Glutamatergic neuron (in vitro differentiated cells): ENCODE measurements around the gene BAZ1A. TPM values are rescaled to one million over a fixed set of nuclear protein-coding genes. Genes with fewer than 3 reads are reported as not detected.

Experiments
- DNase-seq: peaks from one replicate; pipeline ENCODE4 v3.0.0; 2022
- H3K27ac Mint-ChIP-seq: one replicate; pipeline ENCODE4 v1.8.0; 2020; ENCODE audit warnings: mild to moderate bottlenecking, mixed read lengths, inconsistent platforms; ENCODE audit not compliant: unreplicated experiment
- H3K27me3 Mint-ChIP-seq: one replicate; pipeline ENCODE4 v1.8.0; 2020; ENCODE audit warnings: mild to moderate bottlenecking, moderate library complexity, mixed read lengths, inconsistent platforms; ENCODE audit not compliant: unreplicated experiment
- H3K36me3 Mint-ChIP-seq: one replicate; pipeline ENCODE4 v1.8.0; 2020; ENCODE audit warnings: mild to moderate bottlenecking, mixed read lengths, inconsistent platforms; ENCODE audit not compliant: unreplicated experiment
- H3K4me1 Mint-ChIP-seq: one replicate; pipeline ENCODE4 v1.8.0; 2020; ENCODE audit warnings: mild to moderate bottlenecking, low read depth, mixed read lengths, inconsistent platforms; ENCODE audit not compliant: unreplicated experiment
- H3K4me3 Mint-ChIP-seq: one replicate; pipeline ENCODE4 v1.8.0; 2020; ENCODE audit warnings: mild to moderate bottlenecking, mixed read lengths, inconsistent platforms; ENCODE audit not compliant: unreplicated experiment
- H3K9me3 Mint-ChIP-seq: one replicate; pipeline ENCODE4 v1.8.0; 2020; ENCODE audit warnings: mild to moderate bottlenecking, moderate library complexity, mixed read lengths, inconsistent platforms; ENCODE audit not compliant: unreplicated experiment
- CTCF ChIP-seq: fragments of 200-600 bp; sonication (generic); IDR thresholded peaks from one replicate; pipeline ENCODE4 v1.5.0; 2021; ENCODE audit not compliant: partially characterized antibody, unreplicated experiment
- total RNA-seq: library from RNA; stranded (reverse); fragmentation: NEBNext Ultra II Directional; extraction: Animal tissue kit (Norgen Biotek cat#: 25700); gene quantifications from one replicate; pipeline ENCODE4 v1.2.1, GENCODE V29; 2021; ENCODE audit not compliant: unreplicated experiment

The BAZ1A gene
- total RNA-seq, 1 donor from 2014 or later, result 41.3 TPM

GRCh38 chr14:34912182-34912581 is 37.0 kb upstream of the BAZ1A start:
- Mint-ChIP-seq H3K4me1 (no peaks in the 10 kb centered on the region), H3K36me3 (no peaks in the 10 kb centered on the region), H3K27ac (no peak overlapping the region), H3K4me3 (no peak overlapping the region), H3K9me3 (peaks cover 2% of the 10 kb centered on the region), H3K27me3 (no peaks in the 10 kb centered on the region)
- no peak for DNase-seq
- no peak for TF ChIP-seq CTCF

- DNase-seq, result no peak
- Mint-ChIP-seq H3K27me3 (no peaks in the 10 kb centered on the region), H3K4me1 (no peaks in the 10 kb centered on the region), H3K4me3 (no peak overlapping the region), H3K27ac (no peak overlapping the region), H3K9me3 (peaks cover 2% of the 10 kb centered on the region), H3K36me3 (no peaks in the 10 kb centered on the region)
- no peak for TF ChIP-seq CTCF
These were observed 36.3 kb upstream of the BAZ1A start for GRCh38 chr14:34911209-34912150.

GRCh38 chr14:34906287-34906686 is 31.1 kb upstream of the BAZ1A start:
- H3K27me3 Mint-ChIP-seq, result no peaks in the 10 kb centered on the region
- no peak overlapping the region for H3K27ac Mint-ChIP-seq
- no peaks in the 10 kb centered on the region for H3K9me3 Mint-ChIP-seq
- no peak for DNase-seq
- H3K4me1 Mint-ChIP-seq, result no peaks in the 10 kb centered on the region
- TF ChIP-seq CTCF, result no peak
- H3K36me3 Mint-ChIP-seq, result no peaks in the 10 kb centered on the region
- no peak overlapping the region for H3K4me3 Mint-ChIP-seq

GRCh38 chr14:34895277-34895676 is 20.1 kb upstream of the BAZ1A start:
- Mint-ChIP-seq H3K27me3 (no peaks in the 10 kb centered on the region), H3K9me3 (no peaks in the 10 kb centered on the region), H3K27ac (no peak overlapping the region), H3K4me1 (no peaks in the 10 kb centered on the region), H3K36me3 (no peaks in the 10 kb centered on the region), H3K4me3 (no peak overlapping the region)
- no peak for TF ChIP-seq CTCF
- no peak for DNase-seq

GRCh38 chr14:34890937-34891336 is 15.8 kb upstream of the BAZ1A start:
- no peak for DNase-seq
- no peaks in the 10 kb centered on the region for H3K9me3 Mint-ChIP-seq
- H3K27me3 Mint-ChIP-seq, result no peaks in the 10 kb centered on the region
- no peak for TF ChIP-seq CTCF
- no peak overlapping the region for H3K4me3 Mint-ChIP-seq
- no peak overlapping the region for H3K27ac Mint-ChIP-seq
- H3K4me1 Mint-ChIP-seq, result no peaks in the 10 kb centered on the region
- no peaks in the 10 kb centered on the region for H3K36me3 Mint-ChIP-seq
